HG03571 (cell line): ENCODE measurements around the gene TFF3.

Experiments
- ATAC-seq: cut with Tn5 transposase; IDR thresholded peaks from one replicate; pipeline ENCODE4 v1.9.1; 2021; ENCODE audit not compliant: unreplicated experiment

The TFF3 gene

GRCh38 chr21:42272984-42273600, 42.1 kb downstream of the TFF3 start:
- no peak for ATAC-seq

- ATAC-seq: no peak
These were observed 42.9 kb downstream of the TFF3 start for GRCh38 chr21:42272109-42272962.

DNA sequence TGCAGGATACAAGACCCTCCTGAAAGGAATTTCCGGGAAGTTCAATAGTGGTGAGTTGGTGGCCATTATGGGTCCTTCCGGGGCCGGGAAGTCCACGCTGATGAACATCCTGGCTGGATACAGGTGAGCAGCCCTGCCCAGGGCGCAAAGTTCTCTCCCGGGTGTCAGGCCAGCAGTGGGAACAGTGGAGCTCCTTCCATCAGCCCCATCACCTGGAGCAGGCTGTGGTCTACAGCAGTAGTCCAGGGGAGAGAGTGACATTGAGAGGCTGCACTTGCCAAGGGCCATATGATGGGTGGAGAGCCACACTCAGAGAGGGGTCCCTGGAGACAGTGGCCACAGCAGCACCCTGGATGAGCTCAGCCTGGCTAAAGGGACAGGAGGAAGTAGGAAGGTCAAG, 44.1 kb downstream of the TFF3 start:
- ATAC-seq: no peak

DNA sequence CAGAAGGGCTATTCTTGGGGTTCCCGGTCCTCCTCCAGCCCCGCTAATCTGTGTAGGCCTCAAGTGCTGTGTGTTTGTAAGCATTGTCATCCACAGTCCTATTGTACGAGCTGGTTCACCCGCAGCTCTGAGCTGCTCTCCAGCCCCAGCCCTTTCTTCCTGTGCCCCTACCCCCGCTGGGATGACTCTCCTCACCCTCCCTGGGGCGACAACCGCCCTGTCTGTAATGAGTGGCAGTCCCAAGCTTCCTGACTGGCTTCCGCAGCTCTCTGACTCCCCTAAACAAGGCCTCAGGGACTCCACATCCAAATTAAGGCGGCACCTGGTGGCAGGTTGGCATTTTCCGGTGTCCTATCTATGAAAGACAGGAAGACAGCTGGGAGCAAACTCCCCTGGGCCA, 45.8 kb downstream of the TFF3 start:
- no peak for ATAC-seq

DNA sequence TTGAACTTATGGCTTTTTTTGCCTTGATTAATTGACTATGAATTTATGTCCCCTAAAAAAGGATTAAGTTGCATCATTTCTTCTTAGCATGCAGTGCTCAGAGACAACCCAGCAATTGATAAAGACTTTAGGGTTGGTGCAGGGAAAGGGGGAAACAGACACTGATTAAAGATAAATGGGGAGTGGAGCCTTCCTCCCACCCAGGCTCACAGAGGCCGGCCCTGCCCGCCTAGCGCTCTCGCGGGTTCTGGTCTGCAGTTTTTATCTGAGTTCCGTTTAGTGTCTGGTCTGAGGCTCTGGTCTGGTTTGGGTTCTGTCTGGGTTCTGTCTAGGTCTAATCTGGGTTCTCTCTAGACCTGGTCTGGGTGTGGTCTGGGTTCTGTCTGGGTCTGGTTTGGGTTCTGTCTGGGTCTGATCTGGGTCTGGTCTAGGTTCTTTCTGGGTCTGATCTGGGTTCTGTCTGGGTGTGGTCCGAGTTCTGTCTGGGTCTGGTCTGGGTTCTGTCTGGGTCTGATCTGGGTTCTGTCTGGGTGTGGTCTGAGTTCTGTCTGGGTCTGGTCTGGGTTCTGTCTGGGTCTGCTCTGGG, 48.1 kb downstream of the TFF3 start:
- no peak for ATAC-seq

- no peak for ATAC-seq
These were observed 49.9 kb downstream of the TFF3 start for GRCh38 chr21:42265231-42265812.

- no peak for ATAC-seq
These were observed 50.7 kb downstream of the TFF3 start for GRCh38 chr21:42264245-42265195.

DNA sequence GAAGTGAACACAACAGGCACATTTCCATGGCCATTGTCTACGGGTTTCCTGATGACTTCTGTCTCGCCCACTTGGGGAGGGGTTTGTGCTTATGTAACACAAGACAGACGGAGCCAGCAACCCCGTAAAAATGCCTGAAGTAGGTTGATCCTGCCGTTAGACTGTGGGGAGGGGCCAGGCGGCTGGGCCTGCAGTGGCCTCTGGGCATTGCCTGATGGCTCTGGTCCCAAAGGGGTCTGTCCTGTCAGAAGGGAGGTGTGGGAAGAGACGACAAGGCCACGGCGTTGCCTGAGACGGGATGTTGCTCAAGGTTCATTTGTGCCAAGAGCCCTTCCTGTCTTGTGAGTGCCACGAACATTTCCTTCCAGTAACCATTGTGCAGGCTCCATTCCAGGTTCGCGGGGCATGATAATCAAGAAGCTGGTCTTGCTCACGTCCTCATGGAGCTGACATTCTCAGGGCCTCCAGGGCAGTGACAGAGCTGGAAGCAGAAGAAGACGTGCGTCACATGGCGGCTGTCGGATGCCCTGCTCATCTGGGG, 51.5 kb downstream of the TFF3 start:
- ATAC-seq: no peak

GRCh38 chr21:42262831-42263231, 52.4 kb downstream of the TFF3 start:
- no peak for ATAC-seq

- ATAC-seq: no peak
These were observed 53.4 kb downstream of the TFF3 start for GRCh38 chr21:42261829-42262200.
